ENCODE measurements around the gene RBCK1. TPM values are rescaled to one million over a fixed set of nuclear protein-coding genes. Genes with fewer than 3 reads are reported as not detected.

RBCK1 gene
- total and polyA plus RNA-seq, 2 of the 4 experiments (the other 2 are of a cell fraction): 29.9 to 84.2 TPM

DNA sequence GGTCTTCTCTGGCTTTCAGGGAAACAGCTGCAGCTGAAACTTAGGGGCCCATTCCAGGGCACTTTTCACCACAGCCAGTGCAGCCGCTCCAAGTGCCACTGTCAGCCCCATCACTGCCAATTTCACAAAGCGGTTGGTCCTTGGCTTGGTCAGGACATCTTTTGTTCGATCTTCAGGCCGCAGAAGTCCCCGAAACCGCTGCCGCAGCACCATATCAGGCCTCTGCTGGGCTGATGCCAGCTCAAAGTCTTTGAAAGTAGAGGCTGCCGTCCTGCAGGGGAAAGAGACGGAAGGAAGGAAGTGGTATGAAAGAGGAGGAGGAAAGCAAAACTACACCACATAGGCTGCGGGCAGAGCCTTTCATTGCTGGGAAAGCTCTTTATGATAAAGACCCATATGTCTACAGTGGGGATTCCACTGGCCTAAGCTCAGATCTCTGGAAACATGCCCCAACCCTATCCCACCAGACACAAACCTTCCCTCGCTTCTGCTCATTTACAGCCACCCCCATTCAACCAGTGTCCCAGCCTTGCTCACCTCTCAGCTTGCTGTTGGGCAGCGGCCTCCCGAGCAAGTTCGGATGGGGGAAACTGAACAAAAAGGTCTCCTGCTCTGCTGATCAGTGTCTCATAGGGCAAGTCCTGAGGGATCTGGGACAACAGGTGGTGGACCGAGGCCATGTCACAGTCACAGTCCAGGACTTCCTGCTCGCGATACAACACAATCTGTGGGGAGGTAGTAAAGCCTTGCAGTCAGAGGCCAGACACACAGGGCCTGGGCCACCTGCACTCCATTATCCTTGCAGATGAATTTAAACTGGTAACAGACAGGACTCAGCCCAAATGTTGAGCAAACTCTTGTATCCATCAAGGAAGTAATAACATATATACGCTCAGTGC is 30.7 kb downstream of the RBCK1 start:
- WGBS, 2 experiments (ENCODE audit: extremely low coverage in 2 of 2, insufficient read length in 1 of 2): 100% methylated on average over 6 of the region's 18 CpGs; no CpG with 5 or more reads in 1 of the 2 experiments
- Histone ChIP-seq H3K23ac (ENCODE audit: low read depth, low read length) (no peak overlapping the region), H4K20me1 (ENCODE audit: insufficient read depth, low read length) (peaks cover 10% of the 10 kb centered on the region), H2AK9ac (replicated peaks; ENCODE audit: low read depth, low read length, poor library complexity) (no peak overlapping the region), H3K4me2 (ENCODE audit: low read depth, low read length) (no peak overlapping the region), H3K56ac (ENCODE audit: extremely low read depth, insufficient read depth, low read length) (no peak overlapping the region), H2BK20ac (ENCODE audit: low read depth, low read length) (no peak overlapping the region), H3K14ac (replicated peaks; ENCODE audit: low read depth, low read length) (no peak overlapping the region), H4K5ac (ENCODE audit: low read depth, low read length) (no peak overlapping the region), H3K18ac (ENCODE audit: low read depth, low read length) (no peak overlapping the region), H3K4me3 (ENCODE audit: insufficient read depth, low read depth, low read length) (no peak overlapping the region), H3K4me1 (ENCODE audit: control insufficient read depth, insufficient read depth, low read length) (no peaks in the 10 kb centered on the region), H3K79me1 (ENCODE audit: low read depth in 1 of 2, low read length in 2 of 2) (peaks cover 12 to 44% of the 10 kb centered on the region in 2 experiments; a peak in 3 of 4 replicates), H2AK5ac (ENCODE audit: low read depth, low read length) (no peak overlapping the region), H3K9ac (ENCODE audit: low read depth, low read length) (no peak overlapping the region), H4K91ac (ENCODE audit: insufficient read depth, low read depth, low read length) (no peak overlapping the region), H3K36me3 (ENCODE audit: control insufficient read depth, insufficient read depth, low read length) (peaks cover 70% of the 10 kb centered on the region), H2BK15ac (ENCODE audit: low read depth, low read length) (no peak overlapping the region), H3K9me3 (ENCODE audit: control insufficient read depth, insufficient read depth, low read length) (no peaks in the 10 kb centered on the region), H2AFZ (replicated peaks; ENCODE audit: low read length, poor library complexity) (no peak overlapping the region), H3K27me3 (ENCODE audit: control insufficient read depth, insufficient read depth, low read length) (no peaks in the 10 kb centered on the region), H3K9me1 (ENCODE audit: insufficient read depth, low read length) (peaks cover 7% of the 10 kb centered on the region; the same call in 1 of the 2 replicates), H2BK5ac (ENCODE audit: low read depth, low read length, poor library complexity, severe bottlenecking) (no peak overlapping the region), H3K4ac (ENCODE audit: low read depth, low read length) (no peak overlapping the region), H4K8ac (ENCODE audit: low read depth in 2 of 2, low read length in 2 of 2) (no peak overlapping the region), H2BK120ac (ENCODE audit: low read depth, low read length) (no peak overlapping the region), H3K27ac (ENCODE audit: insufficient read depth, low read length) (no peak overlapping the region)
- no peak for TF ChIP-seq NFE2L2 (IDR thresholded peaks at IDR 0.05; ENCODE audit: low read depth, low read length)
- TF ChIP-seq MAZ (IDR thresholded peaks at IDR 0.05; ENCODE audit: borderline replicate concordance, low read depth, low read length): no peak
- no peak for TF ChIP-seq MAFK (IDR thresholded peaks at IDR 0.05; ENCODE audit: low read depth, low read length)
- TF ChIP-seq RFX5 (IDR thresholded peaks at IDR 0.05; ENCODE audit: low read depth, low read length): no peak
- TF ChIP-seq, protein P1, sequence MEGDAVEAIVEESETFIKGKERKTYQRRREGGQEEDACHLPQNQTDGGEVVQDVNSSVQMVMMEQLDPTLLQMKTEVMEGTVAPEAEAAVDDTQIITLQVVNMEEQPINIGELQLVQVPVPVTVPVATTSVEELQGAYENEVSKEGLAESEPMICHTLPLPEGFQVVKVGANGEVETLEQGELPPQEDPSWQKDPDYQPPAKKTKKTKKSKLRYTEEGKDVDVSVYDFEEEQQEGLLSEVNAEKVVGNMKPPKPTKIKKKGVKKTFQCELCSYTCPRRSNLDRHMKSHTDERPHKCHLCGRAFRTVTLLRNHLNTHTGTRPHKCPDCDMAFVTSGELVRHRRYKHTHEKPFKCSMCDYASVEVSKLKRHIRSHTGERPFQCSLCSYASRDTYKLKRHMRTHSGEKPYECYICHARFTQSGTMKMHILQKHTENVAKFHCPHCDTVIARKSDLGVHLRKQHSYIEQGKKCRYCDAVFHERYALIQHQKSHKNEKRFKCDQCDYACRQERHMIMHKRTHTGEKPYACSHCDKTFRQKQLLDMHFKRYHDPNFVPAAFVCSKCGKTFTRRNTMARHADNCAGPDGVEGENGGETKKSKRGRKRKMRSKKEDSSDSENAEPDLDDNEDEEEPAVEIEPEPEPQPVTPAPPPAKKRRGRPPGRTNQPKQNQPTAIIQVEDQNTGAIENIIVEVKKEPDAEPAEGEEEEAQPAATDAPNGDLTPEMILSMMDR (conservative IDR thresholded peaks at IDR 0.05; ENCODE audit: low read depth, low read length): no peak
- no peak for TF ChIP-seq CHD1 (IDR thresholded peaks at IDR 0.05; ENCODE audit: low read depth, low read length)
- ChIA-PET CTCF (interaction anchor here (0.5 kb wide), 1 partner anchor 37 kb away, joined by 3 read pairs; no protein-coding TSS in a partner anchor), POLR2A (ENCODE audit: unreplicated experiment) (no interaction called here)
- DNase-seq: no peak
- no peak for ATAC-seq (ENCODE audit: low read depth)
- in situ Hi-C loops (cut with MboI; ENCODE audit: low sequenced_read_pairs) (no loop called here), intact Hi-C loops (cut with micrococcal nuclease) (no loop called here), dilution Hi-C loops (cut with HindIII; ENCODE audit: low sequenced_read_pairs, unreplicated experiment) (no loop called here)
- BruUV-seq (replicated peaks): no TSS peak

Data from IMR-90 (cell line).